Measurements from ENCODE around the gene DGKK. TPM values are rescaled to one million over a fixed set of nuclear protein-coding genes. Genes with fewer than 3 reads are reported as not detected.

The DGKK gene
- total and polyA plus RNA-seq, 12 donors: 0.02 TPM; not detected in 11

DNA sequence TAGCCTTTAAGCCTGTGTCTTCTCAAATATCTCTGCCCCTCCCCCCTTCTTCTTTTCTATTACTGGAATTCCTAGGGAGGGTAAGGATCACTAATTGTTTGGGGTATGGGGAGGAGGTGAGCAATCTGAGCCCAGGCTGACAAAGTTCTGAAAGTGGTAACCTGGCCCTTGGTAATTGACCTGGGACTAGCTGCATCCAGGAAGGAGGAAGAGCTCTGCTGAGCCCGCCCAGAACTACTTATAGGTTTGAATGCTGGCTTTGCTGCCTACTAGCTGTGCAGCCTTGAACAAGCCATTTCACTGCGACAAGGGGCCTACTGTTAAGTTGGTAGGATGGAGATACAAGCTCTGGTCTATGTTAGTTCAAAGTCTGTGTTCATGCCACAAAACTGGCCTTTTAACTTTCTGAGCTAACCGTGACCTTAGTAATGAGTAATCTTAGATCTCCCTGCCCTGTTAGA is 37.8 kb downstream of the DGKK start:
- WGBS, 2 donors: 73 to 78% methylated on average over 3 of the region's 3 CpGs
- intact Hi-C loops (cut with DNase I): no loop called here

GRCh38 chrX:50431623-50432022 is 39.0 kb downstream of the DGKK start:
- intact Hi-C loops (cut with DNase I): no loop called here
- Histone ChIP-seq H3K27ac (no peak overlapping the region), H3K36me3 (no peaks in the 10 kb centered on the region), H3K27me3 (peaks cover 0 to 65% (median 0%) of the 10 kb centered on the region in 7 donors), H3K9me3 (no peaks in the 10 kb centered on the region), H3K4me3 (no peak overlapping the region), H3K4me1 (no peaks in the 10 kb centered on the region)
- TF ChIP-seq, protein P1, sequence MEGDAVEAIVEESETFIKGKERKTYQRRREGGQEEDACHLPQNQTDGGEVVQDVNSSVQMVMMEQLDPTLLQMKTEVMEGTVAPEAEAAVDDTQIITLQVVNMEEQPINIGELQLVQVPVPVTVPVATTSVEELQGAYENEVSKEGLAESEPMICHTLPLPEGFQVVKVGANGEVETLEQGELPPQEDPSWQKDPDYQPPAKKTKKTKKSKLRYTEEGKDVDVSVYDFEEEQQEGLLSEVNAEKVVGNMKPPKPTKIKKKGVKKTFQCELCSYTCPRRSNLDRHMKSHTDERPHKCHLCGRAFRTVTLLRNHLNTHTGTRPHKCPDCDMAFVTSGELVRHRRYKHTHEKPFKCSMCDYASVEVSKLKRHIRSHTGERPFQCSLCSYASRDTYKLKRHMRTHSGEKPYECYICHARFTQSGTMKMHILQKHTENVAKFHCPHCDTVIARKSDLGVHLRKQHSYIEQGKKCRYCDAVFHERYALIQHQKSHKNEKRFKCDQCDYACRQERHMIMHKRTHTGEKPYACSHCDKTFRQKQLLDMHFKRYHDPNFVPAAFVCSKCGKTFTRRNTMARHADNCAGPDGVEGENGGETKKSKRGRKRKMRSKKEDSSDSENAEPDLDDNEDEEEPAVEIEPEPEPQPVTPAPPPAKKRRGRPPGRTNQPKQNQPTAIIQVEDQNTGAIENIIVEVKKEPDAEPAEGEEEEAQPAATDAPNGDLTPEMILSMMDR (IDR thresholded peaks at IDR 0.05): no peak
- ATAC-seq: no peak
- DNase-seq: no peak
- WGBS, 2 donors: 69 to 73% methylated on average over 3 of the region's 3 CpGs

More for the DNA sequence above, 37.8 kb downstream of the DGKK start:
- Histone ChIP-seq H3K4me1 (no peaks in the 10 kb centered on the region), H3K4me3 (no peak overlapping the region), H3K36me3 (no peaks in the 10 kb centered on the region), H3K9me3 (no peaks in the 10 kb centered on the region), H3K27me3 (peaks cover 0 to 63% (median 0%) of the 10 kb centered on the region in 7 donors), H3K27ac (no peak overlapping the region)
- DNase-seq (no peak), ATAC-seq (no peak)
- TF ChIP-seq, protein P1 (IDR thresholded peaks at IDR 0.05): no peak

DNA sequence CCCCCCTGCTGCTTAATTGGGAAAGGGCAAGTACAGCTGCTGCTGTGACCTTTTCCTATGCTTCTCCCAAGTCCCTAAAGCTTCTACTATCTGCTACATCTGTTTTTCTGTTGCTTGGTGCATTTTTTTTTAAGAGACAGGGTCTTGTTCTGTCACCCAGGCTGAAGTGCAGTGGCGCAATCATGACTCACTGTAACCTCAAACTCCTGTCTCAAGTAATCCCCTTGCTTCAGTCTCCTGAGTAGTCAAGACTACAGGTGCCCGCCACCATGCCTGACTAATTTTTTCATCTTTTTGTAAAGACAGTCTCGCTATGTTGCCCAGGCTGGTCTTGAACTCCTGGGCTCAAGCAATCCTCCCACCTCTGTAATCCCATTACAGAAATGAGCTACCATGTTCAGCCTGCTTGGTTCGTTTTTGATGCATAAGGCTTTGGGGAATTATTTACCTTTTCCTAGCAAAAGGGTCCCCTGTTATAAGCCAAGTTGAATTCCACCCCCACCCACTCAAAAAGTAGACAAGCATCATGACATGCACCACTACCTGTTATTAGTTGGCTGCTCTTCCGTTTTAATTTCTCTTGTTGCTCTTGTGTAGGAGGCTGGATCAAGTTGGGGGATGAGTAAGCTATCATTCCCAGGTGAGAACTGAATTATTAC is 39.6 kb downstream of the DGKK start:
- H3K4me1 ChIP-seq: no peaks in the 10 kb centered on the region
- TF ChIP-seq, protein P1 (IDR thresholded peaks at IDR 0.05): no peak
- no peaks in the 10 kb centered on the region for H3K36me3 ChIP-seq
- DNase-seq: no peak
- no peaks in the 10 kb centered on the region for H3K9me3 ChIP-seq
- H3K27ac ChIP-seq: no peak overlapping the region
- intact Hi-C loops (cut with DNase I): no loop called here
- 74 to 77% methylated on average over 5 of the region's 5 CpGs for WGBS, 2 donors
- no peak for ATAC-seq
- no peak overlapping the region for H3K4me3 ChIP-seq
- H3K27me3 ChIP-seq: peaks cover 0 to 71% (median 0%) of the 10 kb centered on the region in 7 donors

DNA sequence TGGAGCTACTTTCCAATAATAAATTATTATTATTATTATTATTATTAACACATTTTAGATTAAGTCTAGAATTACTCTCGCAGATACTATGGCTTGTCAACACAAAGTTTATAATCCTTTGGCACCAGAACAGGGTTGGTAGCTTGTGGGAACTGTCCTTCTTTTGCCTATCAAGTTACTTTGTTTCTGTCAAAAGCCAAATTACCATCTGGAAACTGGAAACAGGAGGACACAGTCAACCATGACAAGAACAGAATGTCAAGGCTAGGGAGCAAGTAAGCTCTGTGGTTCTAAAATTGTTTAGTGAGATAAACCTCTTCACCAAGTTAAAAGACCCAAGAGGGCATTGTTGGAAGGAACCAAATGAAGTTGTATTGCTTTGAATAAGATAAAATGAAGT is 42.5 kb downstream of the DGKK start:
- no peaks in the 10 kb centered on the region for H3K36me3 ChIP-seq
- DNase-seq (no peak), ATAC-seq (no peak)
- no peaks in the 10 kb centered on the region for H3K4me1 ChIP-seq
- no peak overlapping the region for H3K27ac ChIP-seq
- 84 to 96% methylated on average over 1 of the region's 1 CpG for WGBS, 2 donors
- intact Hi-C loops (cut with DNase I): loop anchor here in 1 of 10 donors (10.0 kb wide), 1 partner anchor 63 kb away; no protein-coding TSS in a partner anchor
- TF ChIP-seq, protein P1 (IDR thresholded peaks at IDR 0.05): no peak
- peaks cover 0 to 76% (median 0%) of the 10 kb centered on the region in 7 donors for H3K27me3 ChIP-seq
- no peaks in the 10 kb centered on the region for H3K9me3 ChIP-seq
- H3K4me3 ChIP-seq: no peak overlapping the region
